ENCODE results near the gene MLX. TPM values are rescaled to one million over a fixed set of nuclear protein-coding genes. Genes with fewer than 3 reads are reported as not detected.
"Not testable (repeated sequence)": the region's sequence is repeated elsewhere in the genome, so short reads cannot be mapped to it uniquely, and the experiment has no call there.

MLX gene
- total RNA-seq, 3 donors from 2014 or later = 69.6 to 110 (median 103) TPM

DNA sequence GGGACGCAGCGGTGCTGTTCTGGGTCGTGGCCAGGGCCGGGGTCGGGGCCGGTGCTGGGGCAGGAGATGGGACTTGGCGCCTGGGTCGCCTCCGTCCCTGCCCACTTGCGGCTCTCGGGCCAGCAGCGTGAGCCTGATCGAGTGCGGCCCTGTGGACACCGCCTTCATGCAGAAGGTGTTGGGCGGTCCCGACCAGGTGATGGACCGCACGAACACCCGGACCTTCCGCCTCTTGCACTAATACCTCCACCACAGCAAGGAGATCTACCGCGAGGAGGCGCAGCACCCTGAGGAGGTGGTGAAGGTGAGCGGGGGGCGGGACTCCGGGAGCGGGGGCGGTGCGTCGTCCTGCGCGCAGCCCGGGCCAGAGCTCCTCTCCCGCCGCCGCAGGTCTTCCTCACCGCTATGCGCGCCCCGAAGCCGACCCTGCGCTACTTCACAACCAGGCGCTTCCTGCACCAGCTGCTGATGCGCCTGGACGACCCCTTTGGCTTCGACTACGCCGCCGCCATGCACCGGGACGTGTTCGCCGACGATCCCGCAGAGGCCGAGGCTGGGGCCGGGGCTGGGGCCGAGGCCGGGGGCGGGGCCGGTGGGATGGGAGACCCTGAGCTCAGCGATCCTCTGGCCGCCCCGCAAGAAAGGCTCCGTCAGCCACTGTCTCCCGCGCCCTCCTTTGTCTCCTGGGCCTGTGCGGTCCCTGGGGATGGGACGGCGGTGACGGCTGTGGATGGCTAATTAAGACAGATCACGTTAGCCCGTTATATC lies 18.6 kb upstream of the MLX start:
- DNase-seq = peak; percentile 91 to 96 (median 94)
- Histone ChIP-seq H3K4me1 (ENCODE audit: low read depth) (peaks cover 12% of the 10 kb centered on the region), H3K9me3 (no peaks in the 10 kb centered on the region), H3K36me3 (ENCODE audit: low read depth) (no peaks in the 10 kb centered on the region), H3K4me3 (no peak overlapping the region)
- intact Hi-C loops (cut with DNase I, micrococcal nuclease) = no loop called here
- ATAC-seq = peak; percentile 95
- TF ChIP-seq, protein P1, sequence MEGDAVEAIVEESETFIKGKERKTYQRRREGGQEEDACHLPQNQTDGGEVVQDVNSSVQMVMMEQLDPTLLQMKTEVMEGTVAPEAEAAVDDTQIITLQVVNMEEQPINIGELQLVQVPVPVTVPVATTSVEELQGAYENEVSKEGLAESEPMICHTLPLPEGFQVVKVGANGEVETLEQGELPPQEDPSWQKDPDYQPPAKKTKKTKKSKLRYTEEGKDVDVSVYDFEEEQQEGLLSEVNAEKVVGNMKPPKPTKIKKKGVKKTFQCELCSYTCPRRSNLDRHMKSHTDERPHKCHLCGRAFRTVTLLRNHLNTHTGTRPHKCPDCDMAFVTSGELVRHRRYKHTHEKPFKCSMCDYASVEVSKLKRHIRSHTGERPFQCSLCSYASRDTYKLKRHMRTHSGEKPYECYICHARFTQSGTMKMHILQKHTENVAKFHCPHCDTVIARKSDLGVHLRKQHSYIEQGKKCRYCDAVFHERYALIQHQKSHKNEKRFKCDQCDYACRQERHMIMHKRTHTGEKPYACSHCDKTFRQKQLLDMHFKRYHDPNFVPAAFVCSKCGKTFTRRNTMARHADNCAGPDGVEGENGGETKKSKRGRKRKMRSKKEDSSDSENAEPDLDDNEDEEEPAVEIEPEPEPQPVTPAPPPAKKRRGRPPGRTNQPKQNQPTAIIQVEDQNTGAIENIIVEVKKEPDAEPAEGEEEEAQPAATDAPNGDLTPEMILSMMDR (IDR thresholded peaks at IDR 0.05) = peak; percentile 32

- DNase-seq (peak in 1 of 3 donors; percentile 44), ATAC-seq (no peak)
- Histone ChIP-seq H3K9me3 (no peaks in the 10 kb centered on the region), H3K4me1 (ENCODE audit: low read depth) (peaks cover 18% of the 10 kb centered on the region), H3K36me3 (ENCODE audit: low read depth) (no peaks in the 10 kb centered on the region), H3K4me3 (no peak overlapping the region)
- TF ChIP-seq, protein P1 (IDR thresholded peaks at IDR 0.05) = no peak
- intact Hi-C loops (cut with DNase I, micrococcal nuclease) = no loop called here
These were observed 17.7 kb upstream of the MLX start for GRCh38 chr17:42548993-42549755.

DNA sequence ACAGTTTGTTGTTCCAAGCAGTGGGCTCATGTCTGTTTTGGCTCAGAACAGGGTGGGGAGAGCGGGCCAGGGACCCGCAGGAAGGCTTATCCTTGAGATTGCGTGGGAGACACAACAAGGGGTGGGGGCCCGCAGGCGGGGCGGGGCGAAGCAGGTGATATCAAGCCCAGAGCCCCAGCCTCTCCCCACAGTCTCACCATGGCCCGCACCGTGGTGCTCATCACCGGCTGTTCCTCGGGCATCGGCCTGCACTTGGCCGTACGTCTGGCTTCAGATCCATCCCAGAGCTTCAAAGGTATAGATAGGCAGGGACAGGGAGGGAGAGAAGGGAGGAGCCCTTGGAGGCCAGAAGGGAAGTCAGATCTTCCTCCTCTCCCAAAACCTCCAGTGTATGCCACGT lies 14.2 kb upstream of the MLX start, which contains the start of gene HSD17B1:
Gene HSD17B1, plus strand, starts transcription at position 188 of the 400 bp plus-strand sequence. Its CDS starts 11 bp downstream, at position 199.
- H3K36me3 ChIP-seq (ENCODE audit: low read depth); intact Hi-C loops (cut with DNase I, micrococcal nuclease); H3K4me3 ChIP-seq; H3K9me3 ChIP-seq; ATAC-seq: not testable (repeated sequence)
- peaks cover 26% of the 10 kb centered on the region for H3K4me1 ChIP-seq (ENCODE audit: low read depth)
- peak in 2 of 3 donors; percentile 28 to 46 for DNase-seq

GRCh38 chr17:42553161-42553818 lies 13.6 kb upstream of the MLX start:
- peak in 2 of 3 donors; percentile 39 to 65 for DNase-seq
- no peak overlapping the region for H3K4me3 ChIP-seq
- ATAC-seq = no peak
- peaks cover 25% of the 10 kb centered on the region for H3K4me1 ChIP-seq (ENCODE audit: low read depth)
- no peaks in the 10 kb centered on the region for H3K9me3 ChIP-seq
- TF ChIP-seq, protein P1 (IDR thresholded peaks at IDR 0.05) = no peak
- H3K36me3 ChIP-seq (ENCODE audit: low read depth) = no peaks in the 10 kb centered on the region
- intact Hi-C loops (cut with DNase I, micrococcal nuclease) = no loop called here

GRCh38 chr17:42553866-42554249 lies 13.0 kb upstream of the MLX start:
- Histone ChIP-seq H3K36me3 (ENCODE audit: low read depth) (no peaks in the 10 kb centered on the region), H3K9me3 (no peaks in the 10 kb centered on the region), H3K4me3 (peak overlapping the region; percentile 72), H3K4me1 (ENCODE audit: low read depth) (peaks cover 24% of the 10 kb centered on the region)
- TF ChIP-seq, protein P1 (IDR thresholded peaks at IDR 0.05) = no peak
- peak in 2 of 3 donors; percentile 63 to 65 for DNase-seq
- peak; percentile 62 for ATAC-seq
- intact Hi-C loops (cut with DNase I, micrococcal nuclease) = no loop called here
